GM12878 (cell line): Measurements from ENCODE around the gene UBE2L5. TPM values are rescaled to one million over a fixed set of nuclear protein-coding genes. Genes with fewer than 3 reads are reported as not detected.

Experiments used
- CBFB ChIP-seq: IDR thresholded peaks from 2 replicates; pipeline ENCODE4 v1.6.1; 2016; ENCODE audit warnings: antibody characterized with exemption, low read depth
- CHD1 ChIP-seq: IDR thresholded peaks from 2 replicates; pipeline ENCODE4 v1.6.1; 2012; ENCODE audit warnings: low read depth, low read length, improper control_type of control experiment
- HDAC2 ChIP-seq: fragments of 200-600 bp; sonication (generic); IDR thresholded peaks from 2 replicates; pipeline ENCODE4 v1.6.1; 2017
- IKZF2 ChIP-seq, 2 experiments: fragments of 450-650 bp; IDR thresholded peaks; 2 replicates each; pipeline ENCODE4 v1.6.1; 2017; ENCODE audit warnings: mild to moderate bottlenecking in 2 of 2, moderate library complexity in 2 of 2
- JUNB ChIP-seq: IDR thresholded peaks from 2 replicates; pipeline ENCODE4 v1.6.1; 2016; ENCODE audit warnings: antibody characterized with exemption, mild to moderate bottlenecking
- KDM1A ChIP-seq: fragments of 200-600 bp; sonication (generic); IDR thresholded peaks from 2 replicates; pipeline ENCODE4 v1.6.1; 2016; ENCODE audit warnings: borderline replicate concordance
- MTA2 ChIP-seq: fragments of 450-650 bp; IDR thresholded peaks from 2 replicates; pipeline ENCODE4 v1.6.1; 2016; ENCODE audit warnings: low read depth, mild to moderate bottlenecking, moderate library complexity
- NRF1 ChIP-seq: conservative IDR thresholded peaks from 2 replicates; pipeline ENCODE4 v1.6.1; 2011; ENCODE audit warnings: mild to moderate bottlenecking, low read depth, low read length, improper control_type of control experiment
- PAX5 ChIP-seq: IDR thresholded peaks from 2 replicates; pipeline ENCODE4 v1.6.1; 2011; ENCODE audit warnings: low read depth, low read length, borderline replicate concordance
- PML ChIP-seq: IDR thresholded peaks from 2 replicates; pipeline ENCODE4 v1.6.1; 2012; ENCODE audit warnings: low read length, inconsistent platforms
- POU2F2 ChIP-seq: IDR thresholded peaks from 3 replicates; pipeline ENCODE4 v1.6.1; 2011; ENCODE audit warnings: low read depth, mild to moderate bottlenecking, low read length, borderline replicate concordance
- SMAD5 ChIP-seq: IDR thresholded peaks from 2 replicates; pipeline ENCODE4 v1.6.1; 2016; ENCODE audit warnings: antibody characterized with exemption, low read depth
- SPI1 ChIP-seq: IDR thresholded peaks from 2 replicates; pipeline ENCODE4 v1.6.1; 2011; ENCODE audit warnings: low read depth, mild to moderate bottlenecking, low read length, moderate library complexity, borderline replicate concordance; ENCODE audit not compliant: insufficient read depth
- SREBF1 ChIP-seq: IDR thresholded peaks from 2 replicates; pipeline ENCODE4 v1.6.1; 2012; ENCODE audit warnings: mild to moderate bottlenecking, low read length
- TBL1XR1 ChIP-seq: IDR thresholded peaks from 2 replicates; pipeline ENCODE4 v1.6.1; 2012; ENCODE audit warnings: low read depth, low read length, improper control_type of control experiment
- TCF7 ChIP-seq: IDR thresholded peaks from 2 replicates; pipeline ENCODE4 v1.6.1; 2014; ENCODE audit warnings: antibody characterized with exemption, borderline replicate concordance
- polyA plus RNA-seq, 11 experiments: library from polyadenylated mRNA; depleted of rRNA in 4 of 11; unstranded in 6 of 11; stranded (reverse) in 5 of 11; fragments of >200 nt; fragmentation: Nextera tagmentation in 4 of 11; fragmentation: Illumina TruSeq in 1 of 11; extraction: Ambion mirVana in 4 of 11; extraction: Trizol in 1 of 11; gene quantifications; 1 replicate in 1 of 11; 2 replicates in 10 of 11; pipeline versions ENCODE4 v1.2.1 to v1.2.3, GENCODE V29; 2011 to 2016; ENCODE audit warnings: inconsistent platforms in 2 of 11, missing spikeins in 2 of 11, low read depth in 1 of 11
- total RNA-seq, 4 experiments: library from RNA; depleted of rRNA in 3 of 4; stranded (reverse); fragments of >200 nt in 3 of 4; fragmentation: Illumina TruSeq in 1 of 4; extraction: Trizol in 1 of 4; gene quantifications; 2 replicates each; pipeline versions ENCODE4 v1.2.1 to v1.2.3, GENCODE V29; 2013 to 2021
- TF ChIP-seq, protein P1 (sequence below): fragments of 450-650 bp; IDR thresholded peaks from 2 replicates; pipeline ENCODE4 v1.6.1; 2018; ENCODE audit warnings: mild to moderate bottlenecking, low read depth, moderate library complexity; ENCODE audit not compliant: partially characterized antibody
- TF ChIP-seq, protein P2 (sequence below): IDR thresholded peaks from 2 replicates; pipeline ENCODE4 v1.6.1; 2012; ENCODE audit warnings: low read length, inconsistent platforms
- TF ChIP-seq, protein P3 (sequence below): fragments of 450-650 bp; conservative IDR thresholded peaks from 2 replicates; pipeline ENCODE4 v1.6.1; 2017; ENCODE audit warnings: mild to moderate bottlenecking, moderate library complexity
- TF ChIP-seq, protein P4 (sequence below): IDR thresholded peaks from 2 replicates; pipeline ENCODE4 v1.6.1; 2012; ENCODE audit warnings: low read depth, low read length, improper control_type of control experiment
- TF ChIP-seq, protein P5 (sequence below): fragments of 450-650 bp; IDR thresholded peaks from 2 replicates; pipeline ENCODE4 v1.6.1; 2016; ENCODE audit warnings: mild to moderate bottlenecking

The UBE2L5 gene
- total and polyA plus RNA-seq, 10 of the 15 experiments (the other 5 are each of a cell fraction or from before 2014, with no cell fraction given) = 0.03 to 1.1 (median 0.19) TPM; not detected in 2

DNA sequence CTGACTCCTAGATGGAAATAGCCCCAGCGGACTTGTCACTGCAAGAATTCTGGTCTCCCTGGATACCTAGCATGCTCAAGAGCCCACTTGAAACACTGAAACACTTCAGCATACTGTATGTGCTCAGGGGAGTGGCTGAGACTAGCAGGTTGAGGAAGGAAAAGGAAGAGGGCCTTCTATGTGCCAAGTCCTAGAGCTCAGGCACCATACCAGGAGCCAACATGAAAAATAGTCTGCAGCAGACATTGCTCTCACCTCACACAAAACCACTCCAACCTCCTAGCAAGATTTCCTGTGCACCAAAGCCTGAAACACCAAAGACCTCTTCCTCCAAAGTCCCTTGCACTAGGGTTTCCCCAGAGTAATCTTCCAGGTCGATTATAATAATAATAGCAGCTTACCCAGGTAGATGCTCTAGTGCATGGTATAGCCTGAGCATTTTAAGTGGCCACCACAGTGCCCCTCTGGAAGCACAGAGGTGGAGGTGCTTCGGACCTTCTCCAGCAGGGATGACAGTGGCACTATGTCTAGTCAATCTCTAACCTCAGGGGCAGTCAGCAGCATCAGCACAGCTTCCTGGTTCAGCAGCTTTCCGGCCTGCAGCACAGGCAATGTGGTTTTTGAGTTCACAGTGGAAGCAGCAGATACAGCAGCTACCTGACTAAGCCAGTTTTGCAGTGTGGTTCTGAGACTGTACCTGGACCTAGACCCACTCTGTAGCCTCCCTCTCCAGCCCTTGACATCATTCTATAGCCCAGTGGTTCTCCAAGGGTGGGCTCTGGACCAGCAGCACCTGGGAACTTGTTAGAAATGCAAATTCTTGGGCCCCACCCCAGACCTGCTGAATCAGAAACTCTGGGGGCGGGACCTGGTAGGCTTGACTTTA is 45.6 kb upstream of the UBE2L5 start (continued):
- TF ChIP-seq, protein P1, sequence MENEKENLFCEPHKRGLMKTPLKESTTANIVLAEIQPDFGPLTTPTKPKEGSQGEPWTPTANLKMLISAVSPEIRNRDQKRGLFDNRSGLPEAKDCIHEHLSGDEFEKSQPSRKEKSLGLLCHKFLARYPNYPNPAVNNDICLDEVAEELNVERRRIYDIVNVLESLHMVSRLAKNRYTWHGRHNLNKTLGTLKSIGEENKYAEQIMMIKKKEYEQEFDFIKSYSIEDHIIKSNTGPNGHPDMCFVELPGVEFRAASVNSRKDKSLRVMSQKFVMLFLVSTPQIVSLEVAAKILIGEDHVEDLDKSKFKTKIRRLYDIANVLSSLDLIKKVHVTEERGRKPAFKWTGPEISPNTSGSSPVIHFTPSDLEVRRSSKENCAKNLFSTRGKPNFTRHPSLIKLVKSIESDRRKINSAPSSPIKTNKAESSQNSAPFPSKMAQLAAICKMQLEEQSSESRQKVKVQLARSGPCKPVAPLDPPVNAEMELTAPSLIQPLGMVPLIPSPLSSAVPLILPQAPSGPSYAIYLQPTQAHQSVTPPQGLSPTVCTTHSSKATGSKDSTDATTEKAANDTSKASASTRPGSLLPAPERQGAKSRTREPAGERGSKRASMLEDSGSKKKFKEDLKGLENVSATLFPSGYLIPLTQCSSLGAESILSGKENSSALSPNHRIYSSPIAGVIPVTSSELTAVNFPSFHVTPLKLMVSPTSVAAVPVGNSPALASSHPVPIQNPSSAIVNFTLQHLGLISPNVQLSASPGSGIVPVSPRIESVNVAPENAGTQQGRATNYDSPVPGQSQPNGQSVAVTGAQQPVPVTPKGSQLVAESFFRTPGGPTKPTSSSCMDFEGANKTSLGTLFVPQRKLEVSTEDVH = no peak
- TF ChIP-seq, protein P2, sequence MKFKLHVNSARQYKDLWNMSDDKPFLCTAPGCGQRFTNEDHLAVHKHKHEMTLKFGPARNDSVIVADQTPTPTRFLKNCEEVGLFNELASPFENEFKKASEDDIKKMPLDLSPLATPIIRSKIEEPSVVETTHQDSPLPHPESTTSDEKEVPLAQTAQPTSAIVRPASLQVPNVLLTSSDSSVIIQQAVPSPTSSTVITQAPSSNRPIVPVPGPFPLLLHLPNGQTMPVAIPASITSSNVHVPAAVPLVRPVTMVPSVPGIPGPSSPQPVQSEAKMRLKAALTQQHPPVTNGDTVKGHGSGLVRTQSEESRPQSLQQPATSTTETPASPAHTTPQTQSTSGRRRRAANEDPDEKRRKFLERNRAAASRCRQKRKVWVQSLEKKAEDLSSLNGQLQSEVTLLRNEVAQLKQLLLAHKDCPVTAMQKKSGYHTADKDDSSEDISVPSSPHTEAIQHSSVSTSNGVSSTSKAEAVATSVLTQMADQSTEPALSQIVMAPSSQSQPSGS = no peak; the same call in 1 of the 2 replicates
- no peak for TF ChIP-seq CHD1
- 0 out of 4 replicates have a peak, but pooled peaks of 1 of the 2 experiments have one; percentile 23 for TF ChIP-seq IKZF2 (IDR thresholded peaks at IDR 0.05)
- 0 out of 2 replicates have a peak, but pooled peaks have one; percentile 29 for TF ChIP-seq CBFB
- peak; percentile 23; the same call in 1 of the 2 replicates for TF ChIP-seq PAX5
- TF ChIP-seq PML = no peak
- TF ChIP-seq, protein P3, sequence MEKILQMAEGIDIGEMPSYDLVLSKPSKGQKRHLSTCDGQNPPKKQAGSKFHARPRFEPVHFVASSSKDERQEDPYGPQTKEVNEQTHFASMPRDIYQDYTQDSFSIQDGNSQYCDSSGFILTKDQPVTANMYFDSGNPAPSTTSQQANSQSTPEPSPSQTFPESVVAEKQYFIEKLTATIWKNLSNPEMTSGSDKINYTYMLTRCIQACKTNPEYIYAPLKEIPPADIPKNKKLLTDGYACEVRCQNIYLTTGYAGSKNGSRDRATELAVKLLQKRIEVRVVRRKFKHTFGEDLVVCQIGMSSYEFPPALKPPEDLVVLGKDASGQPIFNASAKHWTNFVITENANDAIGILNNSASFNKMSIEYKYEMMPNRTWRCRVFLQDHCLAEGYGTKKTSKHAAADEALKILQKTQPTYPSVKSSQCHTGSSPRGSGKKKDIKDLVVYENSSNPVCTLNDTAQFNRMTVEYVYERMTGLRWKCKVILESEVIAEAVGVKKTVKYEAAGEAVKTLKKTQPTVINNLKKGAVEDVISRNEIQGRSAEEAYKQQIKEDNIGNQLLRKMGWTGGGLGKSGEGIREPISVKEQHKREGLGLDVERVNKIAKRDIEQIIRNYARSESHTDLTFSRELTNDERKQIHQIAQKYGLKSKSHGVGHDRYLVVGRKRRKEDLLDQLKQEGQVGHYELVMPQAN = no peak
- TF ChIP-seq SREBF1 = no peak
- TF ChIP-seq KDM1A = no peak
- TF ChIP-seq, protein P4, sequence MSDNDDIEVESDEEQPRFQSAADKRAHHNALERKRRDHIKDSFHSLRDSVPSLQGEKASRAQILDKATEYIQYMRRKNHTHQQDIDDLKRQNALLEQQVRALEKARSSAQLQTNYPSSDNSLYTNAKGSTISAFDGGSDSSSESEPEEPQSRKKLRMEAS = peak; percentile 23; the same call in 1 of the 2 replicates
- no peak for TF ChIP-seq SPI1
- TF ChIP-seq POU2F2 = peak; percentile 27; the same call in 1 of the 3 replicates
- 0 out of 2 replicates have a peak, but pooled peaks have one; percentile 4 for TF ChIP-seq JUNB
- TF ChIP-seq HDAC2 = no peak
- TF ChIP-seq SMAD5 = no peak
- no peak for TF ChIP-seq TCF7
- 0 out of 2 replicates have a peak, but pooled peaks have one; percentile 10 for TF ChIP-seq TBL1XR1
- no peak for TF ChIP-seq NRF1
- TF ChIP-seq MTA2 = peak; percentile 25; the same call in 1 of the 2 replicates
- TF ChIP-seq, protein P5, sequence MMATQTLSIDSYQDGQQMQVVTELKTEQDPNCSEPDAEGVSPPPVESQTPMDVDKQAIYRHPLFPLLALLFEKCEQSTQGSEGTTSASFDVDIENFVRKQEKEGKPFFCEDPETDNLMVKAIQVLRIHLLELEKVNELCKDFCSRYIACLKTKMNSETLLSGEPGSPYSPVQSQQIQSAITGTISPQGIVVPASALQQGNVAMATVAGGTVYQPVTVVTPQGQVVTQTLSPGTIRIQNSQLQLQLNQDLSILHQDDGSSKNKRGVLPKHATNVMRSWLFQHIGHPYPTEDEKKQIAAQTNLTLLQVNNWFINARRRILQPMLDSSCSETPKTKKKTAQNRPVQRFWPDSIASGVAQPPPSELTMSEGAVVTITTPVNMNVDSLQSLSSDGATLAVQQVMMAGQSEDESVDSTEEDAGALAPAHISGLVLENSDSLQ = no peak
